ENCODE measurements around the gene PEX3. TPM values are rescaled to one million over a fixed set of nuclear protein-coding genes. Genes with fewer than 3 reads are reported as not detected.
A peak's percentile ranks its signal among the peaks of the same experiment; 100 is the strongest.

PEX3 gene
- polyA plus RNA-seq, 3 donors, result 3.2 to 6.9 (median 5.2) TPM

DNA sequence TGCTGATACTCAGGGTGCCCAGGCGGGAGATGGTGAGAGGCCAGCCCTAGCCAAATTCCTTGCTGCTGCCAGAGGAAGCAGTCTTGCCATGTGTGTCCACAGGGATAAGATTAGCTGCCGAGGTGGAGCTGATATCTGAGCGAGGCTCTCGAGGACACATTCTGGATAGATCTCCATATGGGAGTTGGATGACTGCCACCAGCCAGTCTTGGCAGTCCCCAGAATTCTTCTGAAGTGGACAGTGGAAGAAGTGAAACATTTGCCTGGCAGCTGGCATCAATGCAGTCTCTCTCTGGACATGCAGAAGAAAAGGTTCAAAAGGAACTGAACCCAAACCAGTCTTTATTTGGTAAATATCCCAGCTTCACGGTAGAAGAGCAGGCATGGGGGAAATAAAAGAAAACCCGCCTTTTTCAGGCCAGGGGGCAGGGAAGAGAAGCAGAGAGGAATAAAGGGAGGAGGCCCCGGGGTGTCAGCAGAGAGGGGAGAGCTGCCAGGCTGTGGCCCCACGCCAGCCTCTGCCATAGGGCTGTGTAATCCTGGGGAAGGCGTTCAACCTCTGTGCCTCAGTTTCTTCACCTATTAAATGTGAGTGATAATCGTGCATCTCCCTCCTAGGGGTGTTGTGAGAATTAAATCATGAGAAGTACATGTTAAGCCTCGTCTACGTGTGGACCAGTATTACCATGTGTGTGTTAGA, 64.6 kb downstream of the PEX3 start:
- peaks cover 33% of the 10 kb centered on the region for H3K4me1 Mint-ChIP-seq
- Histone ChIP-seq H2AFZ (ENCODE audit: insufficient read depth, low read depth, low read length, poor library complexity, severe bottlenecking) (no peak overlapping the region), H3K9ac (ENCODE audit: insufficient read depth, low read length, poor library complexity, severe bottlenecking) (no peak overlapping the region), H4K20me1 (ENCODE audit: insufficient read depth, low read length) (no peaks in the 10 kb centered on the region), H3K27me3 (ENCODE audit: control insufficient read depth in 2 of 2, insufficient read depth in 2 of 2, low read length in 2 of 2) (no peaks in the 10 kb centered on the region), H3K27ac (ENCODE audit: low read depth in 1 of 2, low read length in 2 of 2) (no peak overlapping the region), H3K4me1 (ENCODE audit: control insufficient read depth in 1 of 2, insufficient read depth in 2 of 2, low read length in 2 of 2) (peaks cover 28 to 32% of the 10 kb centered on the region in 2 donors), H3K4me2 (replicated peaks; ENCODE audit: extremely low read depth, low read length, poor library complexity, severe bottlenecking) (no peak overlapping the region), H3K9me3 (replicated peaks in 1 of 2; ENCODE audit: control insufficient read depth in 1 of 2, insufficient read depth in 1 of 2, low read length in 2 of 2) (no peaks in the 10 kb centered on the region), H3K79me2 (ENCODE audit: insufficient read depth, low read length) (peaks cover 23% of the 10 kb centered on the region), H3K4me3 (replicated peaks in 1 of 3; ENCODE audit: low read depth in 2 of 3, low read length in 3 of 3) (no peak overlapping the region), H3K36me3 (replicated peaks in 1 of 2; ENCODE audit: control insufficient read depth in 1 of 2, insufficient read depth in 2 of 2, low read length in 2 of 2) (no peaks in the 10 kb centered on the region)
- intact Hi-C loops (cut with micrococcal nuclease), result loop anchor here in 1 of 2 donors (10.0 kb wide), 1 partner anchor 60 kb away; the partner anchor contains the start of genes ADAT2 and PEX3
- H3K4me3 Mint-ChIP-seq, result no peak overlapping the region
- peaks cover 0 to 2% of the 10 kb centered on the region in 2 donors for H3K36me3 Mint-ChIP-seq
- DNase-seq, result no peak
- peaks cover 0 to 4% (median 2%) of the 10 kb centered on the region in 3 donors for H3K27me3 Mint-ChIP-seq (ENCODE audit: low read depth in 3 of 3)
- peaks cover 0 to 5% (median 2%) of the 10 kb centered on the region in 7 donors for H3K9me3 Mint-ChIP-seq
- 89% methylated on average over 9 of the region's 12 CpGs for WGBS (ENCODE audit: insufficient coverage)
- H3K27ac Mint-ChIP-seq, result peak overlapping the region in 1 of 7 donors; percentile 69
- TF ChIP-seq, protein P1, sequence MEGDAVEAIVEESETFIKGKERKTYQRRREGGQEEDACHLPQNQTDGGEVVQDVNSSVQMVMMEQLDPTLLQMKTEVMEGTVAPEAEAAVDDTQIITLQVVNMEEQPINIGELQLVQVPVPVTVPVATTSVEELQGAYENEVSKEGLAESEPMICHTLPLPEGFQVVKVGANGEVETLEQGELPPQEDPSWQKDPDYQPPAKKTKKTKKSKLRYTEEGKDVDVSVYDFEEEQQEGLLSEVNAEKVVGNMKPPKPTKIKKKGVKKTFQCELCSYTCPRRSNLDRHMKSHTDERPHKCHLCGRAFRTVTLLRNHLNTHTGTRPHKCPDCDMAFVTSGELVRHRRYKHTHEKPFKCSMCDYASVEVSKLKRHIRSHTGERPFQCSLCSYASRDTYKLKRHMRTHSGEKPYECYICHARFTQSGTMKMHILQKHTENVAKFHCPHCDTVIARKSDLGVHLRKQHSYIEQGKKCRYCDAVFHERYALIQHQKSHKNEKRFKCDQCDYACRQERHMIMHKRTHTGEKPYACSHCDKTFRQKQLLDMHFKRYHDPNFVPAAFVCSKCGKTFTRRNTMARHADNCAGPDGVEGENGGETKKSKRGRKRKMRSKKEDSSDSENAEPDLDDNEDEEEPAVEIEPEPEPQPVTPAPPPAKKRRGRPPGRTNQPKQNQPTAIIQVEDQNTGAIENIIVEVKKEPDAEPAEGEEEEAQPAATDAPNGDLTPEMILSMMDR (IDR thresholded peaks at IDR 0.05), result no peak

DNA sequence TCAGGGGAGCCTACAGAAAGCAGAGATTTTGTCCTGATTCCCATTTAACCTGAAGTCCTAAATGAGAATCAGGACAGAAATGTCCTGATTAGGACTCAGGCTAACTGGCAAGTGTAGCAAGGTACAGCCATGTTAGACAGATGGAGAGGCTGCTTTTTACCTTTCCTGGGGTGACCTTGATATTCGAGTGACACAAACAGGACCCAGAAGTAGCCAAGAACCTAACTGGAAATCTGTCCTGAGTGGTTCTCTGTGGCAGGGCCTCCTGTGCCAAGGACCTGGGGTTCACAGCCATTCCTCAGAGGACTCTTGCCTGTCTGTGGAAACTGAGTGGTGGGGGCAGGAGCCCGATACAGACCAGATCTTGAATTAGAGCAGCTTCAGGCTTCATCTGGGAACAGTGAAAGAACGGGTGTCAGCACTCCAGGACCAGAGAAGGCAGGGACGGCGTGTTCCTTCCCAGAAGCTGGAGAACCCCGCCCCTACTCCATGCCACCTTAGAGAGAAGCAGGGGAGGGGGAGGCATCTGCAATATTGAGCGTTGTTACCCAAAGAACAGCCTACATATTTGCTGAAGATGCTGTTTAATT, 65.3 kb downstream of the PEX3 start:
- TF ChIP-seq, protein P1 (IDR thresholded peaks at IDR 0.05), result no peak
- peaks cover 16% of the 10 kb centered on the region for H3K79me2 ChIP-seq (ENCODE audit: insufficient read depth, low read length)
- intact Hi-C loops (cut with micrococcal nuclease), result loop anchor here in 1 of 2 donors (10.0 kb wide), 1 partner anchor 61 kb away; the partner anchor contains the start of genes ADAT2 and PEX3
- WGBS (ENCODE audit: insufficient coverage), result 90% methylated on average over 2 of the region's 7 CpGs
- no peak overlapping the region for H2AFZ ChIP-seq (ENCODE audit: insufficient read depth, low read depth, low read length, poor library complexity, severe bottlenecking)
- no peak overlapping the region for H3K27ac ChIP-seq (ENCODE audit: low read depth in 1 of 2, low read length in 2 of 2)
- DNase-seq, result no peak
- no peak overlapping the region for H3K4me3 ChIP-seq (replicated peaks in 1 of 3; ENCODE audit: low read depth in 2 of 3, low read length in 3 of 3)
- peaks cover 0 to 6% (median 2%) of the 10 kb centered on the region in 7 donors for H3K9me3 Mint-ChIP-seq
- H3K27ac Mint-ChIP-seq, result no peak overlapping the region
- H4K20me1 ChIP-seq (ENCODE audit: insufficient read depth, low read length), result no peaks in the 10 kb centered on the region
- no peaks in the 10 kb centered on the region for H3K9me3 ChIP-seq (replicated peaks in 1 of 2; ENCODE audit: control insufficient read depth in 1 of 2, insufficient read depth in 1 of 2, low read length in 2 of 2)
- peaks cover 0 to 2% of the 10 kb centered on the region in 2 donors for H3K36me3 Mint-ChIP-seq
- no peaks in the 10 kb centered on the region for H3K36me3 ChIP-seq (replicated peaks in 1 of 2; ENCODE audit: control insufficient read depth in 1 of 2, insufficient read depth in 2 of 2, low read length in 2 of 2)
- H3K27me3 ChIP-seq (ENCODE audit: control insufficient read depth in 2 of 2, insufficient read depth in 2 of 2, low read length in 2 of 2), result no peaks in the 10 kb centered on the region
- H3K9ac ChIP-seq (ENCODE audit: insufficient read depth, low read length, poor library complexity, severe bottlenecking), result no peak overlapping the region
- peaks cover 28% of the 10 kb centered on the region for H3K4me1 Mint-ChIP-seq
- H3K27me3 Mint-ChIP-seq (ENCODE audit: low read depth in 3 of 3), result peaks cover 0 to 4% (median 2%) of the 10 kb centered on the region in 3 donors
- peaks cover 21 to 25% of the 10 kb centered on the region in 2 donors for H3K4me1 ChIP-seq (ENCODE audit: control insufficient read depth in 1 of 2, insufficient read depth in 2 of 2, low read length in 2 of 2)
- H3K4me3 Mint-ChIP-seq, result no peak overlapping the region
- H3K4me2 ChIP-seq (replicated peaks; ENCODE audit: extremely low read depth, low read length, poor library complexity, severe bottlenecking), result no peak overlapping the region

Measured in CD14-positive monocyte (primary cell).